H54 (cell line): ENCODE results near the gene RAET1E.
A peak's percentile ranks its signal among the peaks of the same experiment; 100 is the strongest.
"Not testable (repeated sequence)": the region's sequence is repeated elsewhere in the genome, so short reads cannot be mapped to it uniquely, and the experiment has no call there.

Source experiments
- DNase-seq: peaks from one replicate; pipeline ENCODE4 v3.0.0; 2011; ENCODE audit warnings: low spot score, mixed read lengths; ENCODE audit not compliant: insufficient read length
- FAIRE-seq: peaks from 3 replicates; lab custom pipeline; 2011; peaks lifted over from hg19 to GRCh38; lab: Jason Lieb, UNC
- POLR2A ChIP-seq: IDR thresholded peaks from 2 replicates; pipeline ENCODE4 v1.6.1; 2011; ENCODE audit warnings: low read depth, mild to moderate bottlenecking, low read length

RAET1E gene

DNA sequence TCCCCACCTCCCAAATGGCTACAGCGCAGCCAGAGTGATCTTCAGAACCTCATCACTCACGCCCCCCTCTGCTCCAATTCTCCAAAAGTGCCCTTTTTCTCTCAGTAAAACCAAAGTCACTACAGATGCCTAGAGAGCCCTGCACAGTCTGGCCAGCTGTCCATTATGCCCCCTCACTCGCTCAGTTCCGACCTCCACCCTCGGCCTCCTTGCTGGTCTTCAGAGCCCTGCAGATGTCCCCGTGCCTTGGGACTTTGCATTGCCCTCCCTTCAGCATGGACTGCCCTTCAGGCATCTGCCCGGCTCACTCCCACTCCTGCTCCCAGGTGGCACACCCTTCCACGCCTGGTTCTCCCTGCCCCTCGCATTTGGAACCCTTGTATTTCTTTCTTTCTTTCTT, 1.1 kb upstream of the RAET1E start:
- DNase-seq: no peak
- FAIRE-seq: no peak
- no peak for TF ChIP-seq POLR2A

DNA sequence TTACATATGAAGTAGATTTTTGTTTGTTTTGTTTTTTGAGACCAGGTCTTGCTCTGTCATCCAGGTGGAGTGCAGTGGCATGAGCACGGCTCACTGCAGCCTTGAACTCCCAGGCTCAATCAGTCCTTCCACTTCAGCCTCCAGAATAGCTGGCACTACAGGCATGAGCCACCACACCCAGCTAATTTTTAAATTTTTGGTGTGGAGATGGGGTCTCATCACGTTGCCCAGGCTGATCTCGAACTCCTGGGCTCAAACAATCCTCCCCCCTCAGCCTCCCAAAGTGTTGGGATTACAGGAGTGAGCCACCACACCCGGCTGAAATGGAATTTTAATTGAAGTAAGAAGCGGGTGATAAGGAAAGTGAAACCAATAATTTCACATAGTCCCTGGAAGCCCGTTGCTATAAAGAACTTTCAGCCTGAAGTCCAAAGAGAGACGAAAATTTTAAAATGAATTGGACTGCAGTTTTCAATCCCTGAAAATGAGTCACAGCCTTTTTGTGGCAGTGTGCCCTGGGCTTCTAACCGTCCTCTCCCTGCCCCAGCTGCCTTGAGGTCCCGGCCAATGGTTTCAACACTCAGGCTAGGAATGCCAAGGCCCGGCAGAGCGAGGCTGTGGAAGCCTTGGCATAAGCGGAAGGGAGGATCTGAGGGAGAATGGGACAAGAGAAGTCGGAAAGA, 757 bp downstream of the RAET1E start:
- FAIRE-seq (no peak), DNase-seq (peak; percentile 67)

DNA sequence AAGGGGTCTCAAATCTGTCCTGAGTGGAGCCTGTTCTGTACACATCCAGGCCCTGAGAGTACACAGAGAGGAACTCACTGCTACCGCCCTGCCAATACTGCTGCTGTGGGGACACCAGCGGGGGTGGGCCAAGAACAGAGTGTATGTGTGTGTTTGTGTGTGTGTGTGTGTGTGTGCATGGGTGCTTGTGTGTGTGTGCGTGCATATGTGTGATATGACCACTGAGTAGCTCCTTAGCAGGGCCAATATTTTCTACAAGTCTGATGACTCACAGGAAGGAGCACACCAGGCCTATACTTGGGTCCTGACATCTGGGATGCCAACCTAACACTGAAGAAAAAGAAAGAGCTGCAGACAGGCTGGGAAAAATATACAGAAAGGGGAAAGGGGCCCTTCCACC, 1.4 kb downstream of the RAET1E start:
- no peak for DNase-seq
- no peak for FAIRE-seq
- TF ChIP-seq POLR2A: no peak

More for the DNA sequence above, 757 bp downstream of the RAET1E start:
- no peak for TF ChIP-seq POLR2A

DNA sequence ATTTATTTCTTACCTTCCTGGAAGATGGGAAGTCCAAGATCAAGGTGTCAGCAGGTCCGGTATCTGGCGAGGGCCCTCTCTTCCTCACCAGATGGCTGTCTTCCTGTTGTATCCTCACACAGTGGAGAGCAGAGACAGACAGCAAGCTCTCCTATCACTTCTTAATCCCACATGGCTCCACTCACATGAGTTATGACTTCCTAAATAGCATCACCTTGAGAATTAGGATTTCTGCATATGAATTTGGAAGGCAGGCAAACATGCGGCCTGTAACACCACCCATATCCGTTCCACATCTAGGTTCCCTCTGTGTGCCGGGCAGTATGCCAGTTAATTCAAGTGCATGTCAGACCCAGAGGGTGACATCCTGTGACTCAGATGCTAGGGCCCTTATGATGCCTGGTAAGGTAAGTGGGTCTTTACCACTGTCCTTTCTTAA, 2.1 kb downstream of the RAET1E start:
- peak; percentile 67 for DNase-seq
- no peak for TF ChIP-seq POLR2A
- peak; percentile 11 for FAIRE-seq

DNA sequence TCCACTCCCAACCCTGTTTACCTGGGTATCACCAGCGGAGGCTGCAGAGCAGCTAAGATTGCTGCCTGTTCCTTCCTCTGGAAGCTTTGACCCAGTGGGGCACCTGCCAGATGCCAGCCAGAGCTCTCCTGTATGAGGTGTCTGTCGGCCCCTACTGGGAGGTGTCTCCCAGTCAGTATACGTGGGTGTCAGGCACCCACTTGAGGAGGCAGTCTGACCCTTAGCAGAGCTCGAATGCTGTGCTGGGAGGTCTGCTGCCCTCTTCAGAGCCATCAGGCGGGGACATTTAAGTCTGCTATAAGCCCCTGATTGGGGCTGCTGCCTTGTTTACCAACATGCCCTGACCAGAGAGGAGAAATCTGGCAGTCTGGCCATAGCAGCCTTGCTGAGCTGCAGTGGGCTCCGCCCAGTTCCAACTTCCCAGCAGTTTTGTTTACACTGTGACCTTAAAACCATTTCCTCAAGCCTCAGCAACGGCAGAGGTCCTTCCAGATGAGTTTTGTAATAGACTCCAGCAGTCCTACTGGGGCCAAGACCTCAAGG, 2.8 kb downstream of the RAET1E start:
- no peak for DNase-seq
- TF ChIP-seq POLR2A: no peak
- FAIRE-seq: no peak

DNA sequence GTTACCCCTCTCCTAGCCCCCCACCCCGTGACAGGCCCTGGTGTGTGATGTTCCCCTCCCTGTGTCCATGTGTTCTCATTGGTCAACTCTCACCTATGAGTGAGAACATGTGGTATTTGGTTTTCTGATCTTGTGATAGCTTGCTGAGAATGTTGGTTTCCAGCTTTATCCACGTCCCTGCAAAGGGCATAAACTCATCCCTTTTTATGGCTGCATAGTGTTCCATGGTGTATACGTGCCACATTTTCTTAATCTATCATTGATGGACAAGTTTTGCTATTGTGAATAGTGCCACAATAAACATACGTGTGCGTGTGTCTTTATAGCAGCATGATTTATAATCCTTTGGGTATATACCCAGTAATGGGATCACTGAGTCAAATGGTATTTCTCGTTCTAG, 6.0 kb downstream of the RAET1E start:
- DNase-seq, FAIRE-seq: not testable (repeated sequence)

DNA sequence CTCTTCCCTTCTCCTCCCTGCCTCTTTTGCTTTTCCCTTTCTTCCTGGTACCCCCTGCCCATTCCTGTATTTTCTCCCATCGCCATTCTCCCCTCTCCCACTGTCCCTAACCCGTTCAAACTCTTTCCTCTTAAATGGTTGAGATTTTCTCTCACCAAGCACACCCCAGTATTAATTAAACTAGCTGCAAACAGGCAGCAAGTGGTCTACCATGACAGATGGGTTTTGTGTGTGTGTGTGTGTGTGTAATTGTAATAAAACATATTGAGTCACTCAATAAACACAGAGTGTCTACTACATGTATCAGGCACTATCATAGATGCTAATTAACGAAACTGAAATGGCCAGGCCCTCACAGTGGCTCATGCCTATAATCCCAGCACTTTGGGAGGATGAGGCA, 6.7 kb downstream of the RAET1E start:
- DNase-seq (no peak), FAIRE-seq (no peak)
- no peak for TF ChIP-seq POLR2A

DNA sequence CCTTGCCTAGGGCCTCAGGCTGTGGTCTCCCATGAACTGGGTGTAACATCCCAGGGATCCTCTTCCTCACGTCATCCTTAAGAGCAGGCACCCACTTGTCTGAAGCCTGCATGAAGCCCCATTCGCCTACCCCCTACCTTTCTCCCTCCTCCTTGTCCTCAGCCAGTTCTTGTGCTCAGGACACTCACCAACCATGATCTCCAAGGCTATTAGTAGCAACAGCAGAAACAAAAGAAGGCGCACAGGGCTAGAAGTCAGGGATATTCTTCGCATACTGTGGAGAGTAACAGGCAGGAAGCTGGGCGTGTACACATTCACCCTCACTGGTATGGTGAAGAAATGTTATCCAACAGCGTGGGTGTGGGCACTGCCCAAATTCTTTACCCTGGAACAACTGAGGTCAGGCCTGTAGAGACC, 7.3 kb downstream of the RAET1E start:
- TF ChIP-seq POLR2A: no peak
- DNase-seq (no peak), FAIRE-seq (no peak)

DNA sequence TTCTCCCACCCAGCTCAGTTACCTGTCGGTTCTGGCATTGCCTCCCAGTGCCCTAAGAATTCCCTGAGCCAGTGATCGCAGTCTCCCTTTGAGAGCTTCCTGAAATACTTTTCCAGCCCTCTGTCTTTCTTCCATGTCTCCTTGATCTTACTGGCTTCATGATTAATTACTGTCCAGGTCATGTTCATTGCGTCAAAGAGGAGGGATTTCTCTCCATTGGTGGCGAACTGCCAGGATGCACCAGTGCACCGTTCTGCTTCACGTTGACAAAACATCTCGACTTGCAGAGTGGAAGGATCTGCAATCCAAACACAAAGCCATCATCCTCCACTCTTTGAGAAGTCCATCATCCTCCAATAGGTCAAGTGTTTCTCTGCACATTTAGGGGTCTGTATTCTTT, 8.6 kb downstream of the RAET1E start:
- no peak for FAIRE-seq
- no peak for TF ChIP-seq POLR2A
- DNase-seq: no peak

DNA sequence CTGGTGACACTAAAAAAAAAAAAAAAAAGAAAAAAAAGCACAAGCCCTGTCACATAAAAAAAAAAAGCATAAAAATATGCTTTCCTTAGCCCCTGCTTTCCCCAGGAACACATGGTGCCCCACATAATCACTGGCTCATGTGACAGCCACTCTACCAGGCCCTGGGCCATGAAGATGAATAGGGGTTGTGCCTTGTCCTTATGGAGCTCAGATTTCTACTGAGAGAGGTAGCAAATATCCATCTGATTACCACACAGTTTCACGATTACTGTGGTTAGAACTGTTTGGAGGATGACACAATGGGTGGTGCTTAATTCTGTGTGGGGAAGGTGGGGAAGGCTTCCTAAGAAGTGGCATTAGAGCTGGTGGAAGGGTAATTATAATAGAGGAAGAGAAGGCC, 9.3 kb downstream of the RAET1E start:
- TF ChIP-seq POLR2A: no peak
- no peak for DNase-seq
- no peak for FAIRE-seq

DNA sequence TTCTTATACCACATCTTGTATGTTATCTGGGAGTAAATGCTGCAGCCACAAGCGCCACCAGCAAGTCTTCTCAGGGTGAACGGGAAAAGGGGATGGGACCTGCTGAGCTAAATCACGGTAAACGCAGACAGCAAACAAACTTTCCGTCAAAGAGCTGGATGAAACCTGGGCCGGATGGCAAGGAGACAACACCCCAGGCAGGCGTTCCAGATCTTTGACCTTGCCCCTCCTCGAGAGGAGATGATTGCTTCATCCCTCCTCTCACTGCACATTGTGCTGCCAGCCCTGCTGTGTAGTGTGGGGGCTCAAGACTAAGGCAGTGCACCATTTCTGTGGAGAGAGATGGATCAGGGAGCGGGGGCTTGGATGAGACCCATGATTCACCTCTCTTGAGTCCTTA, 9.8 kb downstream of the RAET1E start:
- DNase-seq: no peak
- FAIRE-seq: no peak

DNA sequence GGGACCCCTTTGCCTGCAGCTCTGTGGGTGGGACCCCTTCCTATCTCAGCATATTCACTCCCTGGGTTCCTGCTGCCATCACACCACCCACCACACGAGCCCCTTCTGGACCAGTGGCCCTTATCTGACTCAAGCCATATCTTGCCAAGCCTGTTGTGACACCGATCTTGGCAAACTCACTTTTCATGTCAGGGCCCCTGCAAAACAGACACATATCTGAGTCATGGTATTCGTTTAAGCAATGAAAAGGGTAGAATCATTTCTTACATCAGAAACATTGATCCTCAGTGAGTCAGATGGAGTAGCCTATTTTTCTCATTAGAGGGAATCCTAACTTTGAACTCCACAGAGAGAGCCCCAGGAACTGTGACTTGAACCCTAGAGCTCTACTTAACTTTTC, 10.6 kb downstream of the RAET1E start:
- FAIRE-seq: no peak
- TF ChIP-seq POLR2A: no peak

More for the DNA sequence above, 9.8 kb downstream of the RAET1E start:
- TF ChIP-seq POLR2A: no peak

DNA sequence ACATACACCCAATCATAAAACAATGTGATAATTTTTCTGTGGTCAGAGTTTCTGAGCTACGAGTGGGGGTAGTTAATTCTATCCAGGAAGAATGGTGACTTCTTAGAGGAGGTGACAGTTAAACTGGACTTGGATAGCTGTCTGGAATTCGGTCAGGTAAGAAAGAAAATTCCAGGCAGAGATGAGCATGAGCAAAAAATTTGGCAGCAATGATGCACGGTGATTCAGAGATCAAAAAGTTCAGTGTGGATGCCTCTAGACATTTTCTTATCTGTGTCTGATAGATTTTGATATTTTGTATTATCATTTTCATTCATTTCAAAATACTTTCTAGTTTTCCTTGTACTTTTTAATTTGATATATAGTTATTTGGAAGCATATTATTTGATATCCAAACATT, 12.0 kb downstream of the RAET1E start:
- no peak for FAIRE-seq

More for the DNA sequence above, 10.6 kb downstream of the RAET1E start:
- no peak for DNase-seq

DNA sequence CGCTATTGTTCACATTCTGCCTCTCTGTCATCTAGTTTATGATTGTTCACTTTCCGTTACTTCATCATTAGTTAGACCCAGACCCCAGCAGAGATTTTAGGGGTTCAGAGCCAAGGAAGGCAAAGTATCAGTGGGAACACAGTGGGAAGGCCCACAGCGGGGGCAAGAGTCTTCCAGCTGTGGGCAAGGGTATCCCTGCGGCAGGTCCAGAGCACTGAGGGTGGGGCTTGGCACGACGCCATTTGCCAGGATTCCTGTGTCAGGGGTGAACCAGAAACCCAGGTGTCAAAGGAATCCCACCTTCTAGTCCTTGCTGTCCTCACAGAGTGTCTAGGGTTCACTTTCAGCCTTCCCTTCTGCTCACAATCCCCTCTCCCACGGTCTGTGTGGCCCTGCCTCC, 13.3 kb downstream of the RAET1E start:
- FAIRE-seq: no peak

More for the DNA sequence above, 12.0 kb downstream of the RAET1E start:
- DNase-seq: no peak
- TF ChIP-seq POLR2A: no peak

DNA sequence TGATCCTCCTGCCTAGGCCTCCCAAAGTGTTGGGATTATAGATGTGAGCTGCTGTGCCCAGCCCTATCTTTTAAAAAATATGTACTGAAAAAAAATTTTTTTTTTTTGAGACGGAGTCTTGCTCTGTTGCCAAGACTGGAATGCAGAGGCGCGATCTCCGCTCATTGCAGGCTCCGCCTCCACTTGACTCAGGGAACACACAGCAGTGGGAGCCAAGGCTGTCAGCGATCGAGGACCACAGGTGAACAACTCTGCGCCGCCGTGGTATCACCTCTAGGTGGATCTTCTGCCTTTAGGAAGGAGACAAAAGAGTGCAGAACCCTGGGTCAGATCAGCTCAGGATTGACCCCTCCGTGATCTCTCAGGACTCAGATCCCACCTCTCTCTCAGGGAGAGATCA, 13.7 kb downstream of the RAET1E start:
- DNase-seq (no peak), FAIRE-seq (no peak)
- TF ChIP-seq POLR2A: no peak

More for the DNA sequence above, 13.3 kb downstream of the RAET1E start:
- TF ChIP-seq POLR2A: no peak
- no peak for DNase-seq
